Activated effector memory CD4-positive, alpha-beta T cell treated with Interleukin-2 at 50 U/mL for 16 hours (primary cell): ENCODE measurements around the gene CYSTM1.

Experiments
- DNase-seq: peaks from one replicate; pipeline ENCODE4 v3.0.0-alpha.2; 2020

CYSTM1 gene

GRCh38 chr5:140261403-140262171, 86.6 kb downstream of the CYSTM1 start:
- no peak for DNase-seq

GRCh38 chr5:140262221-140262620, 87.2 kb downstream of the CYSTM1 start:
- no peak for DNase-seq

- no peak for DNase-seq
Observed at GRCh38 chr5:140262839-140263238, 87.9 kb downstream of the CYSTM1 start.

- no peak for DNase-seq
Observed at GRCh38 chr5:140265845-140266244, 90.9 kb downstream of the CYSTM1 start.

- DNase-seq, result no peak
Observed at GRCh38 chr5:140266471-140267200, 91.6 kb downstream of the CYSTM1 start.

GRCh38 chr5:140267201-140267540, 92.2 kb downstream of the CYSTM1 start:
- DNase-seq, result no peak

GRCh38 chr5:140267559-140268018, 92.6 kb downstream of the CYSTM1 start:
- DNase-seq, result no peak

- DNase-seq, result no peak
Observed at GRCh38 chr5:140270008-140270407, 95.0 kb downstream of the CYSTM1 start.

GRCh38 chr5:140273401-140273877, 98.5 kb downstream of the CYSTM1 start:
- DNase-seq, result no peak

GRCh38 chr5:140275837-140276236, 100.8 kb downstream of the CYSTM1 start:
- DNase-seq, result no peak

- no peak for DNase-seq
Observed at GRCh38 chr5:140282266-140282665, 107.3 kb downstream of the CYSTM1 start.

GRCh38 chr5:140284013-140284412, 109.0 kb downstream of the CYSTM1 start:
- no peak for DNase-seq

GRCh38 chr5:140286424-140286823, 111.4 kb downstream of the CYSTM1 start:
- DNase-seq, result no peak

GRCh38 chr5:140287801-140288521, 113.0 kb downstream of the CYSTM1 start:
- no peak for DNase-seq

GRCh38 chr5:140292212-140293036, 117.4 kb downstream of the CYSTM1 start:
- no peak for DNase-seq
